NCI-H2196 treated with DMSO at 0.1 percent for 48 hours (cell line): ENCODE measurements around the gene FAT1.

Experiments used
- DNase-seq: peaks from one replicate; lab custom pipeline; 2025; ENCODE audit not compliant: unreplicated experiment; lab: John Stamatoyannopoulos, UW

FAT1 gene

DNA sequence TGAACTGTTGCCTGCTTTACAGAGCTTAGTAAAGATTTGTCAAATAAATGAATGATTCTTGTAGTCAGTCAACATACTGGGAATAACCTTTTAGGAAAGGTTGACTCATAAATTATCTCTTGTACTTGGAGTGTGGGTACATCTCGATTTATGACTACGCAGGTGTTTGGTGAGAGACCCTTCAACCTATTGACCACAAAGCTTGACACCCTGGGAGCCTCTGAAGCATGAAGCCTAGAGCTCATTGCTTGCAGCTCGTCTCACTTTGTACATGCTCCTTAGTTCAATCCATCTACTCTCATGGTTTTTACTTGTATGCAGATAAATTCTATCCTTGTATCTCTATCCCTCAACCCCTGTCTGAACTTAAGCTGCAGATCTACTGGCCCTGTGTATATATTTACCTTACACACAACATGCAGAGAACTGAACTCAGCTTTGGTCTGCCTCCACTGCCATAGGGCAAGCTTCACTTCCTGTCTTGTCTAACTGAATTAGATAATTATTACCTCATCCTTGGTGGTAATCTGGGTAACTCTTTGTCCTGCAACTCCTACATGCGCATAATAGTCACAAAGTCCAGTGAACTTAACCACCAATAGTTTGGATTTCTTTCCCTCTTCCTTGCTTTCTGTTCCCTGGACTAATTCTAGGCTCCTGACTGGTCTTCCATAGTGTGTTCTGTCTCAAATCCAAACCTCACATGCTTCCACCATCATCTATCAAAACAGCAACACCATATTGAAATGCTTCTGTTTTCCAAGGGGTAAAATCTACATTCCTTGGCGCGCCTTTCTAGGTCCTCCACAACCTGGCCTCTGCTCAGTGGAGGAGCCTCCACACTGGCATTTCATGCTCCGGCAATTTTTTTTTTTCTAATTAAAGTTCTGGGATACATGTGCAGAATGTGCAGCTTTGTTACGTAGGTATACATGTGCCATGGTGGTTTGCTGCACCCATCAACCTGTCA lies 32.2 kb upstream of the FAT1 start:
- DNase-seq = no peak

DNA sequence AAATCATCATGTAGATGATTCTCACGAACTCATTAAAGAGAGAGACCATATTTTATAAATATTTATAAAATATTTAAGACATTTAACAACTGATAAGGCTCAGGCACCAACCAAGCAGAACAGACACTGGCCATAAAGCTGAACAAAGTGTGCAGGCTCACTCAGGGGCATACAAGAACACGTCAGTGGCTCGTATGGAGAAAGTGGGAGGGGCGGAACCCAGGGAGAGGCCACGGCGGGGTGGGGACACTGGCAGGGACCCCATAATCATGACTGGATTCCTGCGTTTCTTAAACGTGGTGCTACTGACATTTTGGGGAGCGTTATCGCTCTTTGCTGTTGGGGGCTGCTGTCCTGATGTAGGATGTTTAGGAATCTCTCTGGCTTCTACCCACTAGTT lies 31.3 kb upstream of the FAT1 start:
- DNase-seq = no peak

DNA sequence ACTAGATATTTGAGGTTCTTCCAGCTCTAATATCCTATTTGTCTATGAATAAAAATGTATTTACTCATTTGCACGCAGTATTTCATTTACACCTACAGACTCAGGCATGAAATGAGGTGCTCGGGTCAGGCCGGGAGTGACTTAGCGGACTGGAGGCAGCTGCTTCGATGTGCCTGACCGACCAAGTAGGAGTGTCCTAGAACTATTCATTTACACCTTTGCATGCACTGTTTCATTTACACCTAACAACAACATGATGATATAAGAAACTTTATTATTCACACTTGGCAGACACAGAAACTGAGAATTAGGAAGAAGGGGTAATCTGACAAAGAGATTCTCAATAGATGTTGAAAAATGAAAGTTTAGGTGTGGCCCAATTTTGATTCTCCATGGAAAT lies 28.7 kb upstream of the FAT1 start:
- DNase-seq = no peak

DNA sequence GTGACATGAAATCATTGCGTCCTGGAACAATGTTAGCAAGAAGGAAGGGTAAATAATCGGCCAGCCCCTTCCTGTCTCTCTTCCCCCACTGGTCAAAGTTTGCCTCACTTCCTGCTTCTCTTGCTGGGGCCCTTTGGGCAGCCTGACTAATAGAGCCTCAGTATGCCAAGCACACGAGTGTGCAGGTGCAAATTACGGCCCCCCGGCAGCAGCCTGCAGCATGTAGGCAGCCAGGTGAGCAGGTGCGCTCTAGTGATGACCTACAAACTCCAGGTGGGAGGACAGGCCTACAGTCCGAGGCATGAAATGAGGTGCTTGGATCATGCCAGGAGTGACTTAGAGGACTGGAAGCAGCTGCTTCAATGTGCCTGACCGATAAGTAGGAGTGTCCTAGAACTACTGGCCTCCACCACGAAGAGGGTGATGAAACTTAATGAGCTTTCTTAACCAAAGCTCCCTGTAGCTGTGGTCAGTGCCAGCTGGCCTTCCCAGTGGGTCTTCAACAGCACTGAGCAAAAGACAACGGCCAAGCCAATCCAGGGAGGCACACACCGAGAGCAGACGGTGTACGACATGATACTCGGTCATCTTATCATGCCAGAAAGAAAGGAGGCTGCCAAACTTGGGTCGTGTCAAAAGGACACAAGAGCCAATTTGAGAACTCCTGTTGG lies 26.1 kb upstream of the FAT1 start:
- DNase-seq = no peak

DNA sequence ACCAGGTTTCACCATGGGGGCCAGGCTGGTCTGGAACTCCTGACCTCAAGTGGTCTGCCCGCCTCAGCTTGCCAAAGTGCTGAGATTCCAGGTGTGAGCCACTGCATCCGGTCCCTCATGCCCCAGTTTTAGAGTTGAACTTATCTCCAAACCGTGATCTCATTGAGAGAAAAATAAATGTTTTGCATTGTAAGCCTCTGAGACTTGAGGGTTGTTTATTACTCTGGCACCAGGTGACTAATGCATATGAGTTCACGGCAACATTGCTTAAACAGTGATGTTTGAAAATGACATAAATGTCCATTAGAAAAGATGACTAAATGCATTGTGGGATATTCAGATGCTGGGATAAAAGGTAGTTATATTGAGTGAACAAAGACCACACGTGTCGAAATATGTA lies 22.9 kb upstream of the FAT1 start:
- DNase-seq = no peak

DNA sequence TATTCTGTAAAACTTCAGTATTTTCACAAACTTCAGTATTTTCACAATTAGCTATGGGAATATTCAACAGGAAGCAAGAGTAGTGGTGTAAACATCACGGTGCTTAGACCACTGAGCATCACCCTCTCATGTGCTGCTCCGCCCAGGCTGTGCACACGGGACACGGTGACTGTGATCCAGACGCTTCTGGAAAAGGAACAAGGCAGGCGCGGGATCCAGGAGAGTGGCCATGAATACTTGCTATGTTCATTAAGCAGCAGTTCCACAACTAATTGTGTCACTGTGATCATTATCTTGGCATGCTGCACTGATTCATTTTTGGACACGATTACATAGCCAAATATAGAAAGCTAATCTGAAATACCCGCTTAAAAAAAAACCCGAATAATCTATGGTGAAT lies 19.6 kb upstream of the FAT1 start:
- no peak for DNase-seq

DNA sequence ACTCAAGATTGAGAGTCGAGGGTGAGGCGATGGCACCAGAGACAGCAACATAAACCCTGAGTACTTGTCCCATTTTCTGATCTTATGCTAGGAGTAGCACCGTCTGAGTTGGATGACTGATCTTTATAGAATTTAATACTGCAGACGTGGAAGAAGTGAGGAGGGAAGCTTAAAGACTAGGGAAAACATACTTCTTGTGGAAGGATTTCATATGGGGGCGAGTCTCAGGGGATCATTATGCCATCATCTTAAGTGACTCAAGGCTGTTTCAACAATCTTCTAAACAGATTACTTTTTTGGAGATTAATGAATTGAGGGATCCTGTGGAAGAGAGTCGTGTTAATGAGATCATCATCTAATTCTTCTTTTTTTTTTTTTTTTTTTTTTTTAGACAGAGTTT lies 17.2 kb upstream of the FAT1 start:
- DNase-seq = no peak

DNA sequence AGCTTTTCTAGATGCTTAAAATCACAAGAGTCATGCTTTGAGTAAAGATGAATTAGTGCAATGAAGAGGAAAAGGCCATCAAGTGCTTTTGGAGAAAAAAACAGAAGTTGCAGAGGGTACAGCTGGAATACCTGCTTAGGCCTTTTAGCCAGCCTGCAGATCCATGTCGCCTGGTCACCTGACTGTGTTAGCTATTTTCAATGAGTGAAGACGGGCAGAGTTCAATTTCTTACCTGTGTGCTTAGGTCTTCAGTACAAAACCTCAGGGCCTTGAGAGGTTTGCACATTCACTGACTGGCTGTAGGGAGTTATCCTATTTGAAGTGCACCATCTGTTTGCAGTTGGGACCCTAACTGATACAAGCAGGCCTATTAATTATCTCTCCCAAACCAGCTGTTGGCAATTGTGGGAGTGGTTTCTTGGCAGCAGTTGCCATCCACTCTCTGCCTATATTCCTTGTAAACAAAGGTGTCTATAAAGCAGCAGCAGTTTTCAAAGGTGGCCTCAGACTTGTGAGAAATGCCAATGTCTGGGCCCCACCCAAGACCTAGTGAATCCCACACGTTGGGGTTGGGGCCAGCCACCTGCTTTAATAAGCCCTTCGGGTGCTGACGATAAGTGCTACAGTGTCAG lies 16.3 kb upstream of the FAT1 start:
- DNase-seq = no peak

DNA sequence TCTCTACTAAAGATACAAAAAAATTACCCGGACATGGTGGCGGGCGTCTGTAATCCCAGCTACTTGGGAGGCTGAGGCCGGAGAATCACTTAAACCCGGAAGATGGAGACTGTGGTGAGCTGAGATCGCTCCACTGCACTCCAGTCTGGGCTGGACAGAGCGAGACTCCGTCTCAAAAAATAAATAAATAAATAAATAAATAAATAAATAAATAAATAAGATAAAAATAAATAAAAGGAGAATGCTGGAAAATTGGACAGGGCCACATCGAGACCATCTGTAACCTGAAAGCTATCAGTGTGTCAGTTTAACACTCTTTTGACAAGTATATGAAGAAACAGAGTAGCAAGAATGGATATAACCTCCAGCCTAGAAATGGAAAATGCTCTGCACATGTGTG lies 15.7 kb upstream of the FAT1 start:
- no peak for DNase-seq

DNA sequence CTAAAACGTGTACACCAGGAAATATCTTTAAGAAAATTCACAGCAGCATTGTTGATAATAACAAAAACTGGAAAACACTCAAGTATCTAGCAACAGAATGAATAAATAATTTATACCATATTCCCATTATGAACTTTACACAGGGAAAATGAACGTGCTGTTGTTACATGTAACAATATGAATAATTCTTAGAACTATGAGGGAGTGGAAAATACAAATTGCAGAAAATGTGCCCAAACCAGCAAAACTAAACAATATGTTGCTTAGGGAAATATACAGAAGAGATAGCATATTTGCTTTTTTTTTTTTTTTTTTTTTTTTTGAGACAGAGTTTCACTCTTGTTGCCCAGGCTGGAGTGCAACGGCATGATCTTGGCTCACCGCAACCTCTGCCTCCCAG lies 14.8 kb upstream of the FAT1 start:
- DNase-seq = no peak

DNA sequence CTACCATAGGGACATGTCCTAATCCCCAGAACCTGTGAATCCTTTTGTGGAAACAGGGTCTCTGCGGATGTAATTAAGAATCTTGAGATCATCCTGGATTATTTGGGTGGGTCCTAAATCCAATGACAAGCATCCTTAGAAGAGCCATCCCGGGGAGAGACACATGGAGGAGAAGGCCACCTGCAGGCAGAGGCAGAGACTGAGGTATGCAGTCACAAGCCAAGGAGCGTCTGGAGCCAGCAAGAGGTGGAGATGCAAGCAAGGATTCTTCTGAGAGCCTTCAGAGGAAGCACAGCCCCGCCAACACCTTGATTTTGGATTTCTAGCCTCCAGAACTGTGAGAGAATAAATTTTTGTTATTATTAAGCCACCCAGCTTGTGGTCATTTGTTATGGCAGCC lies 13.8 kb upstream of the FAT1 start:
- DNase-seq = no peak

DNA sequence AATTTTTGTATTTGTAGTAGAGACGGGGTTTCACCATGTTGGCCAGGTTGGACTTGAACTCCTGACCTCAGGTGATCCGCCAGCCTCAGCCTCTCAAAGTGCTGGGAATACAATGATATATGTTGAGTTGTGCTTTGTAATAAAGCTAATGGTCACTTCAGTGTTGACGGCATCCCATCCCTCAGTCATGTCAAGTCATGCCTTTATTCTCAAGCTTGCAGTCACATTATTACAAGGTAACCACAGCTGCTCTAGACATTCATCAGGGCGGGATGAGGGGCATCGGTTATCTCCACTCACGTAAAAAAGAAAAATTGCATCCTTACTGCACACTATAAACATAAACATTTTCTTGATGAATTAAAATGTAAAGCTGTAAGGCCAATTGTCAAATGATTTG lies 12.8 kb upstream of the FAT1 start:
- DNase-seq = no peak

DNA sequence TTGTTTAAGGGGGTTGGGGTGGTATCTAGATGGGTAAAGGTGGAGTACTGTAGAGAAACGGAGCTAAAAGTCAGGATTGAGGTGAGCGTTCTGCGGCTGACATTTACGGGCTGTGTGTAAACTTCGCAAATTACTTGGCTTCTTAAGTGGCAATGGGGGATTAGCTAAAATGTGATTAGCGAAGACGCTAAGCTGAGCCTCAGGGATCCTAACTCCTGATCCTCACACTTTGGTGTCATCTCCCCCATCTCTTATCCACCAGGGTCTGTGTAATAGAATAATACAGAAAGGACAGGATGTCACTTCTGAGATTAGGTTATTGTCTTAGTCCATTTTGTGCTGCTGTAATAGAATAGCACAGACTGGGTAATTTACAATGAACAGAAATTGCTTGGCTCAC lies 10.6 kb upstream of the FAT1 start:
- no peak for DNase-seq

DNA sequence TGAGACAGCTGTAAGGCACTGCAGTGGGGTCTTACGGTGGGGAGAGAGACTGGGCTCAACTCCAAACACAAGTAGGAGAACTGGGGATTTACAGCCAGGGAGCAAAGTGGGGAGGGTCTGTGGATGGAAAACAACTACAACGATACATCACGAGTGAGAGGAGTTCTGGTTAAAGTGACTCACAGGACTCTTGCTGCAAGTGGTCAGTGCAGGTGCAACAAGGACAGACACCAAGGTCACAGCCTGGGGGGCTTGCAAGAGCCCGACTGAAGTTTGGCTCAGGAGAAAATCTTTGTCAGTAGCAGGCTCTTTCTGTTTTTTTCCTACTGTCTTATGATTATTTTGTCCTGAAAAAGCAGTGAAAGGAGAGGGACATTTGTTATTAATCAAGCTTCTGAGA lies 10.1 kb upstream of the FAT1 start:
- no peak for DNase-seq

DNA sequence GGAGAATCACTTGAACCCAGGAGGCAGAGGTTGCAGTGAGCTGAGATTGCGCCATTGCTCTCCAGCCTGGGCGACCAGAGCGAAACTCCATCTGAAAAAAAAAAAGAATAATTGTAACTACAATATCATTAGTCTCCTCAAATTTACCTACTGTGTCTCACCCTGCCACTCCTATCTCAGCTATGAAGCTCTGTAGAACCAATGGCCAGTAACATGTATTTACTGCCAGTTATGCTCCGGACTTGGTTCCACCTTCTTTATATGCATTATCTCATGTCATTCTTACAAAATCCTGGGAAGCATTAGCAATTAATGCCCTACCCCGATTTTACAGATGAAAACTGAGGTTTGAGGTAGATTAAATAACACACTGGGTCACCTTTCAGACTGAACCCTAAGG lies 7.0 kb upstream of the FAT1 start:
- no peak for DNase-seq

DNA sequence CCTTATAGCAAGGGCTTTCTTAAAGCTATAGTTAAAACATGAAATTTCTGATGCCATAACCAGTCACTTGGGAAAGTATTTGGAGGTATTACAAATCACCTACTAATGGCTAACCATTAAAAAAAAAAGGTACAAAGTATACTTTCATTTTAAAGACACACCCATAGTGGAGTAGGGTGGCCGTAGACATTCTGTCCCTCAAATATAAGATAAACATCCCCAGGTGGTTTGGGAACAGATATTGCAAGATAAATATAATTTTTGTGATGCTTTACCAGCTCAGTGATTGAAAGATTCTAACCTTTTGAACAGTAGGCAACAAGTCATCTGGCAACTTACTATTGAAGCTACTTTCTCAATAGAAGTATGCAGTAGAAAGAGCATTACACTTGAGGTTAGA lies 6.2 kb upstream of the FAT1 start:
- DNase-seq = no peak

DNA sequence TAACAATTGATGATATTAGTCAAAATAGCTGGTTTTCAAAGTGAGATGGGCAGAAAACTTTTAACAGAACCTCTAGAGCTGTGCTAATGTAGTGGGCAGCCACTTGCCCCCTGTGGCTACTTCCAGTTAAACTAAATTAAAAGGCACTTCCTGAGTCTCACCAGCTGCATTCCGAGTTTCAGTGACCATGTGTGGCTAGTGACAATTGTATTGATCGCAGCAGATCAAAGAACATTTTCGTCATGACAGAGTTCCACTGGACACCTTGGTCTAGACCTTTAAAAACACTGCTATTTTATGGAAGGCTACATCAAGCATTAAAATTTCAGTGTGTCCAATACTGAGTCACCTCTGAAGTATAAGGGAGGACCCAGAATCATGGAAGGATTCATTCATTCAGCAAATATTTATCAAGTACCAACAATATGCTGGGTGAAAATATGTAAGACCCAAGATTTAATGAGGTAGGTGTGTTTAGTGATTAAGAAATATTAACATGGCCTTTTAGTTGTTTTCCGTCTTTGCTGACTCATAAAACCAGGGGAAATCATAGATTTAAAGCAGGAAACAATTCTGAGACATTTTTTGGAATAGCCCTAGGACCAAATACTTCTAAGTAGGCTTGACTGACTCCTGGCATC lies 5.1 kb upstream of the FAT1 start:
- DNase-seq = no peak

DNA sequence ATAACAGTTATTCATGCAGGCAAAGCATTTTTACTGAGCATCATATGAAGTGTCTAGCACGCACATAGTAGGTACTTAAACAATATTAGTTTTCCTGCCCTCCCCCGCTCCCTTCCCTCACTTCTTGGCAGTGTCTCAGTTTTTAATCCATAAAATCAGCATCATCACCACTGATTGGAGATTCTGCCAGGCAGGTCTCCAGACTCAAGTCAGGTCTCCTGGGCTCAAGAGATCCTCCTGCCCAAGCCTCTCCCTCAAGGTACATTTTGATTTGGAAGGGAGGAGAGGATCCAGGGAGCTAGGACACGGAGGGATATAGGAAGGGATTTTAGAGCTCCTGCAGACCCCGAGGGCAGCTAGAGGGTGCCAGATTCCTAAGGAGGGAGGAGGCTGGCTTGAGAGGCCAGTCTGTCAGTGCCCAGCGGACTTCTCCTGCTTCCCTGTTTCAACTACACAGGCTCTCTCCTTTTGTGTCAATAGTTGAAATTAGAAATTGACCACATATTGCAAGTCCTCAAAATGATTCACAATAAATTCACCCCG lies 4.4 kb upstream of the FAT1 start:
- DNase-seq = no peak

DNA sequence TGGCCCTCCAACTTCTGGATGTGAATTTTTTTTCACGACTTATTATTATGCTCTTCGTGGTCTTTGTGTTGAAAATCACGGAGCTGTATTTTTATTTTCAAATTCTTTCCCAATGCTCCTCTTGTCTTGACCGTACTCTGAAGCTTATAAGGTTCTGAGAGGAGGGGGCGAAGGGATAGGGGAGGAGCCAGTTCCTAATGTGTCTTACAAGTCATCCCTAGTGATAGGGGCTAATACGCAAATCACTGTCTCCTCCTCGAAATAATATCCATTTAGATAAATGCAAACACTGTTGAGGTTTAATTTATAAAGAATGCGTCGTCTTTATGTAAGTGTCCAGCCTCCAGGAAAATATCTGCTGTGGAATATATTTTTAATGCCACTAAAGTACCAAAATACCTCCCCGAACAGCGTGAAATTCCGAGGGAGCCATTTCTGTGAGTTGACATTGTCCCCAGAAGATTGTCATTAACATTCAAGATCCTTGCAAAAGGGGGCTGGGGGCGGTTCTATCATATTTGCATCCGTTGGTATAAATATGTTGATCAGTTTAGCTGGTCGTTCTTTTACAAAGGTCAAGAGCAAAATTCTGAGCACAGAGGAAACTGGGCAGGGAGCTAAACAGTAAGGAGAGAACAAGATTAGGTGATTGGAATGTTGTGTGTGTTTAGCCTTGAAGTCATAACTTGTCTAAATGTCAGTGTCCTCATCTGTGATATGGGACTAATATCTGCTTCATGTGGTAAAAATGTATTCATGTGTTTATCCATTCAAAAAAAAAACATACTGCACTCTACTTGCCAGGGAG lies 3.7 kb upstream of the FAT1 start:
- DNase-seq = no peak

DNA sequence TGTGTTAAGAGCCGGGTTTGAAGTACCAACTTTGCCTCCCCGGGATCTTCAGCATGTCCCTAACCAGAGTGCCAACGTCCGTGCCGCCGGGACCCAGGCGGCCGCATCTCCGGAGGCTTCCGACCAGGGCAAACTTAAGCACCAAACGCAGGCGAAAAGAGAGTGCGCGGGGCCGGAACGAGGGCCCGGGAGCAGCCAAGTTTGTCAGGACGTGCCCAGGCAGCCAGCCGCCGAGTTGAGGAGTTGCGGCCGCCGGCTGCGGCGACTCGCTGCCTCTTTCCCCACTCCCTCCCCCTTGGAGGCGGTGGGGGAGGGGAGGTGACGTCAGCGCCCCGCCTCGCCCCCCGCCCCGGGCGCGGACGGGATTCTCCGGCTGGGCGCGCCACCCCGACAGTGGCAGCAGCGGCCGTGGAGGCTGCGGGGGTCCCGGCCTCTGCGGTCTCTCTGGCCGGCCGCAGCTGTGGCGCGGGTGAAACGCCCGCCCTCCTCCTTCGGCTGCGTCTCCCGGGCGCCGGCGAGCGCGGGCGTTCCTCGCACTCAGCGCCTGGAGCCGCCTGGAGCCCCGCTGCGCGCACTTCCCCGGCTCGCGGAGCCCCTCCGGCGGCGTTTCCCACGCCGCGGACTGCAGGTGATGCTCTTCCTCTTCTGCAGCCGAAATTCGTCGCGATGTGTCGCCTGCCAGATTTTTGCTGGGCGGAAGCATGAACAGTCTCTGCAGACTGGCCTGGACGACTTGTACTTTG lies 2.9 kb upstream of the FAT1 start:
- DNase-seq = peak; percentile 22
